Measurements from ENCODE around the gene PCBP1. TPM values are rescaled to one million over a fixed set of nuclear protein-coding genes. Genes with fewer than 3 reads are reported as not detected.
A peak's percentile ranks its signal among the peaks of the same experiment; 100 is the strongest.
"Not testable (repeated sequence)": the region's sequence is repeated elsewhere in the genome, so short reads cannot be mapped to it uniquely, and the experiment has no call there.

The PCBP1 gene
- polyA plus RNA-seq, 3 donors, result 255 to 338 (median 320) TPM

GRCh38 chr2:70091364-70091763 lies 4.1 kb downstream of the PCBP1 start:
- no peak for DNase-seq (ENCODE audit: extremely low read depth in 1 of 11, low read depth in 9 of 11, low spot score in 4 of 11)

- no peak for DNase-seq (ENCODE audit: extremely low read depth in 1 of 11, low read depth in 9 of 11, low spot score in 4 of 11)
These were observed 4.5 kb downstream of the PCBP1 start for GRCh38 chr2:70091816-70092215.

GRCh38 chr2:70092576-70093243 lies 5.4 kb downstream of the PCBP1 start:
- DNase-seq (ENCODE audit: extremely low read depth in 1 of 11, low read depth in 9 of 11, low spot score in 4 of 11), result not testable (repeated sequence)

GRCh38 chr2:70094171-70094977 lies 7.1 kb downstream of the PCBP1 start:
- no peak for DNase-seq (ENCODE audit: extremely low read depth in 1 of 11, low read depth in 9 of 11, low spot score in 4 of 11)

GRCh38 chr2:70094978-70095719 lies 7.9 kb downstream of the PCBP1 start:
- no peak for DNase-seq (ENCODE audit: extremely low read depth in 1 of 11, low read depth in 9 of 11, low spot score in 4 of 11)

GRCh38 chr2:70095720-70096670 lies 8.7 kb downstream of the PCBP1 start:
- no peak for DNase-seq (ENCODE audit: extremely low read depth in 1 of 11, low read depth in 9 of 11, low spot score in 4 of 11)

GRCh38 chr2:70098032-70098431 lies 10.8 kb downstream of the PCBP1 start:
- DNase-seq (ENCODE audit: extremely low read depth in 1 of 11, low read depth in 9 of 11, low spot score in 4 of 11), result no peak

GRCh38 chr2:70099270-70099669 lies 12.0 kb downstream of the PCBP1 start:
- no peak for DNase-seq (ENCODE audit: extremely low read depth in 1 of 11, low read depth in 9 of 11, low spot score in 4 of 11)

GRCh38 chr2:70101174-70101573 lies 13.9 kb downstream of the PCBP1 start:
- no peak for DNase-seq (ENCODE audit: extremely low read depth in 1 of 11, low read depth in 9 of 11, low spot score in 4 of 11)

- DNase-seq (ENCODE audit: extremely low read depth in 1 of 11, low read depth in 9 of 11, low spot score in 4 of 11), result not testable (repeated sequence)
These were observed 14.4 kb downstream of the PCBP1 start for GRCh38 chr2:70101686-70102085.

GRCh38 chr2:70102323-70102905 lies 15.1 kb downstream of the PCBP1 start:
- DNase-seq (ENCODE audit: extremely low read depth in 1 of 11, low read depth in 9 of 11, low spot score in 4 of 11), result not testable (repeated sequence)

- DNase-seq (ENCODE audit: extremely low read depth in 1 of 11, low read depth in 9 of 11, low spot score in 4 of 11), result no peak
These were observed 16.3 kb downstream of the PCBP1 start for GRCh38 chr2:70103531-70104061.

GRCh38 chr2:70104231-70105111 lies 17.2 kb downstream of the PCBP1 start:
- peak in 3 of 11 donors; percentile 80 to 89 (median 82) for DNase-seq (ENCODE audit: extremely low read depth in 1 of 11, low read depth in 9 of 11, low spot score in 4 of 11)

GRCh38 chr2:70106138-70106537 lies 18.9 kb downstream of the PCBP1 start:
- DNase-seq (ENCODE audit: extremely low read depth in 1 of 11, low read depth in 9 of 11, low spot score in 4 of 11), result not testable (repeated sequence)

GRCh38 chr2:70110397-70110796 lies 23.1 kb downstream of the PCBP1 start:
- DNase-seq (ENCODE audit: extremely low read depth in 1 of 11, low read depth in 9 of 11, low spot score in 4 of 11), result not testable (repeated sequence)

GRCh38 chr2:70111752-70112591 lies 24.7 kb downstream of the PCBP1 start:
- DNase-seq (ENCODE audit: extremely low read depth in 1 of 11, low read depth in 9 of 11, low spot score in 4 of 11), result no peak
